T-cell (primary cell): ENCODE measurements around the gene SUSD3. TPM values are rescaled to one million over a fixed set of nuclear protein-coding genes. Genes with fewer than 3 reads are reported as not detected.

ENCODE experiments used
- ATAC-seq, 4 experiments: fragments of 200-7000 bp in 3 of 4; fragments of 150-1000 bp in 1 of 4; cut with Tn5 transposase; replicated peaks in 1 of 4; 1 replicate in 3 of 4; 2 replicates in 1 of 4; pipeline ENCODE4 v1.10.0; 2021; ENCODE audit warnings: moderate library complexity in 3 of 4, mild to moderate bottlenecking in 2 of 4, moderate number of reproducible peaks in 1 of 4
- CTCF ChIA-PET, 2 donors: fragments of 300-600 bp; sonication (Branson Sonifier 250); formaldehyde crosslinking; loops; one replicate each; lab custom pipeline; 2022; ENCODE audit warnings: antibody characterized with exemption in 2 of 2; lab: Charles Lee
- POLR2A ChIA-PET, 2 donors: fragments of 300-600 bp; sonication (Branson Sonifier 250); formaldehyde crosslinking; loops; one replicate each; lab custom pipeline; 2022; ENCODE audit warnings: antibody characterized with exemption in 2 of 2; lab: Charles Lee
- DNase-seq, 35 experiments: peaks; one replicate each; pipeline versions ENCODE4 v3.0.0 to v3.0.0-alpha.2; 2013 to 2023
- H3K27ac ChIP-seq: one replicate; pipeline ENCODE4 v1.5.1; 2013; ENCODE audit warnings: low read length
- H3K27me3 ChIP-seq, 2 experiments: replicated peaks in 1 of 2; 1 replicate in 1 of 2; 2 replicates in 1 of 2; pipeline versions ENCODE4 v1.6.1 to v1.7.0; 2013; ENCODE audit warnings: low read length in 1 of 2, mixed read lengths in 1 of 2; ENCODE audit not compliant: control insufficient read depth in 2 of 2, insufficient read depth in 2 of 2; ENCODE audit errors: extremely low read depth in 1 of 2
- H3K36me3 ChIP-seq, 2 donors: 1 replicate in 1 of 2; 2 replicates in 1 of 2; pipeline versions ENCODE4 v1.6.1 to v1.7.0; 2013; ENCODE audit warnings: low read length in 1 of 2; ENCODE audit not compliant: control insufficient read depth in 2 of 2, insufficient read depth in 1 of 2; ENCODE audit errors: extremely low read depth in 1 of 2
- H3K4me1 ChIP-seq, 2 experiments: 1 replicate in 1 of 2; 2 replicates in 1 of 2; pipeline versions ENCODE4 v1.6.1 to v1.7.0; 2013; ENCODE audit warnings: low read length in 2 of 2, mixed read lengths in 1 of 2; ENCODE audit not compliant: insufficient read depth in 2 of 2, control insufficient read depth in 1 of 2; ENCODE audit errors: extremely low read depth in 1 of 2
- H3K4me3 ChIP-seq, 2 donors: 1 replicate in 1 of 2; 2 replicates in 1 of 2; pipeline versions ENCODE4 v1.5.1 to v1.7.0; 2013; ENCODE audit warnings: mild to moderate bottlenecking in 2 of 2, low read length in 1 of 2, moderate library complexity in 1 of 2; ENCODE audit not compliant: control insufficient read depth in 1 of 2; ENCODE audit errors: extremely low read depth in 1 of 2
- H3K9me3 ChIP-seq: 2 replicates; pipeline ENCODE4 v1.7.0; 2013
- H3K27ac Mint-ChIP-seq, 2 donors: one replicate each; pipeline ENCODE4 v1.8.0; 2020 to 2021; ENCODE audit warnings: mild to moderate bottlenecking in 2 of 2, mixed read lengths in 2 of 2
- H3K27me3 Mint-ChIP-seq, 2 donors: one replicate each; pipeline ENCODE4 v1.8.0; 2021 to 2022; ENCODE audit warnings: mixed read lengths in 2 of 2
- H3K36me3 Mint-ChIP-seq: one replicate; pipeline ENCODE4 v1.8.0; 2021; ENCODE audit warnings: mixed read lengths
- H3K4me1 Mint-ChIP-seq, 3 donors: one replicate each; pipeline ENCODE4 v1.8.0; 2020 to 2022; ENCODE audit warnings: mixed read lengths in 3 of 3, mild to moderate bottlenecking in 1 of 3
- H3K4me3 Mint-ChIP-seq, 3 donors: one replicate each; pipeline ENCODE4 v1.8.0; 2020 to 2022; ENCODE audit warnings: mild to moderate bottlenecking in 3 of 3, mixed read lengths in 3 of 3, moderate library complexity in 3 of 3
- H3K9me3 Mint-ChIP-seq, 3 donors: one replicate each; pipeline ENCODE4 v1.8.0; 2020 to 2022; ENCODE audit warnings: mixed read lengths in 3 of 3
- WGBS: methylation state at CpG from one replicate; pipeline ENCODE4 v1.1.5; 2013; ENCODE audit warnings: missing lambda C conversion rate; ENCODE audit not compliant: insufficient coverage; 5-methylcytosine and 5-hydroxymethylcytosine counted together
- total RNA-seq, 35 experiments: library from RNA in 6 of 35; stranded (reverse) in 6 of 35; fragments of 120-200 nt in 1 of 35; gene quantifications; one replicate each; pipeline versions ENCODE4 v1.2.1 to v1.2.4 and lab custom pipeline; 2013 to 2026

SUSD3 gene
- total RNA-seq, 5 donors from 2014 or later (not counting 1 experiment from before 2014, with no cell fraction given), result 39.6 to 79.2 (median 71.2) TPM

DNA sequence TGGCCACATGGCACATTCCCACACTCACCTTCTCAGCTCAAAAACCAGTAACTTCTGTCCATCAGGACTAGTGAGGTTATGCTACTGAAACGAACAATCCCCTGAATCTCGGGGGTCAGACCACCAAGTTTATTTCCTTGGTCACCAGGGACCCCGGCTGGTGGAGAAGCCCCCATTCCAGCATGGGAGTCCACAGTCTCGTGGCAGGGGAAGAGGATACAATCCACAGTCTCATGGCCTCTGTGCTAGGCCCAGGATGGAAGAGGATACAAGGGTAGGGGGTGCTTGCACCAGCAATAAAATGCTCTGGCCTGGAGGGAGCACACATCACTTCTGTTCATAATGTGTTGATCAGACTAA is 30.1 kb downstream of the SUSD3 start:
- Mint-ChIP-seq H3K27ac (peak overlapping the region; percentile 79 to 96), H3K27me3 (no peaks in the 10 kb centered on the region), H3K4me3 (no peak overlapping the region), H3K9me3 (peaks cover 0 to 11% (median 6%) of the 10 kb centered on the region in 3 donors), H3K36me3 (peaks cover 46% of the 10 kb centered on the region), H3K4me1 (peaks cover 44 to 53% (median 52%) of the 10 kb centered on the region in 3 donors)
- POLR2A ChIA-PET, result interaction anchor here in 1 of 2 donors (0.7 kb wide), 1 partner anchor 201 kb away, joined by 4 read pairs; no protein-coding TSS in a partner anchor
- Histone ChIP-seq H3K9me3 (no peaks in the 10 kb centered on the region), H3K4me3 (no peak overlapping the region), H3K27ac (no peak overlapping the region), H3K4me1 (peaks cover 0 to 24% of the 10 kb centered on the region in 2 experiments), H3K27me3 (no peaks in the 10 kb centered on the region), H3K36me3 (peaks cover 23 to 38% of the 10 kb centered on the region in 2 donors)
- CTCF ChIA-PET, result interaction anchor here in 1 of 2 donors (0.7 kb wide), 1 partner anchor 134 kb away, joined by 3 read pairs; no protein-coding TSS in a partner anchor
- WGBS, result 100% methylated on average over 2 of the region's 4 CpGs
- ATAC-seq, result no peak
- DNase-seq, result peak in 1 of 35 experiments; percentile 1

DNA sequence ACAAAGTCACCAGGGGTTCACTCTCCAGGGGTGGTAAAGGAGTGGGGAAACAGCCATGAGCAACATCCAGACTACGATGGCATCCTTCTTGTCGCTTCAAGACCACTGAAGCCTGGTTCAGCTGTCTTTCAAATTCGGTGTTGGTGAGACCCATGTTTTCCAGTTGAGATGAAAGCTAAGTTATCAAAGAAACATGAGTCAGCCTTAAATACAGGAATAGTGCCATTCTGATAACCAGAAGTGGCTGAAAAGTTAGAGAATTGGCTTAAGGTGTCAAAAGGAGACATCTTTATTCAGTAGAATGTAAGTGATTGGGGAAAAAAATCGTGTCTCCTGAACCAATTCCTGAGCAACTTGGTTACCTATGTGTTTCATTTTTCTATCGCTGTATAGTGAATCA is 30.5 kb downstream of the SUSD3 start:
- no peak for ATAC-seq
- peaks cover 23 to 35% of the 10 kb centered on the region in 2 donors for H3K36me3 ChIP-seq
- WGBS, result 90% methylated on average over 4 of the region's 5 CpGs
- Mint-ChIP-seq H3K4me1 (peaks cover 44 to 53% (median 52%) of the 10 kb centered on the region in 3 donors), H3K9me3 (peaks cover 0 to 11% (median 6%) of the 10 kb centered on the region in 3 donors), H3K27ac (peak overlapping the region; percentile 79 to 96), H3K36me3 (peaks cover 43% of the 10 kb centered on the region), H3K27me3 (no peaks in the 10 kb centered on the region), H3K4me3 (no peak overlapping the region)
- H3K4me3 ChIP-seq, result no peak overlapping the region
- peaks cover 2 to 24% of the 10 kb centered on the region in 2 experiments for H3K4me1 ChIP-seq
- H3K9me3 ChIP-seq, result no peaks in the 10 kb centered on the region
- ChIA-PET POLR2A (no interaction called here), CTCF (interaction anchor here in 1 of 2 donors (1.3 kb wide), 1 partner anchor 20 kb away, joined by 3 read pairs; no protein-coding TSS in a partner anchor)
- DNase-seq, result peak in 1 of 35 experiments; percentile 3
- no peak overlapping the region for H3K27ac ChIP-seq
- H3K27me3 ChIP-seq, result no peaks in the 10 kb centered on the region

GRCh38 chr9:93089481-93089991 is 31.0 kb downstream of the SUSD3 start:
- H3K4me1 ChIP-seq, result peaks cover 7 to 25% of the 10 kb centered on the region in 2 experiments
- no peaks in the 10 kb centered on the region for H3K27me3 Mint-ChIP-seq
- 95% methylated on average over 7 of the region's 12 CpGs for WGBS
- peaks cover 23 to 30% of the 10 kb centered on the region in 2 donors for H3K36me3 ChIP-seq
- no peak overlapping the region for H3K4me3 ChIP-seq
- ATAC-seq (no peak), DNase-seq (peak in 1 of 35 experiments; percentile 17)
- ChIA-PET CTCF (interaction anchor here in 1 of 2 donors (1.3 kb wide), 1 partner anchor 19 kb away, joined by 3 read pairs; no protein-coding TSS in a partner anchor), POLR2A (no interaction called here)
- peak overlapping the region; percentile 59 to 96 for H3K27ac Mint-ChIP-seq
- peak overlapping the region; percentile 24 for H3K27ac ChIP-seq
- peaks cover 0 to 11% (median 6%) of the 10 kb centered on the region in 3 donors for H3K9me3 Mint-ChIP-seq
- H3K27me3 ChIP-seq, result no peaks in the 10 kb centered on the region
- no peak overlapping the region for H3K4me3 Mint-ChIP-seq
- H3K36me3 Mint-ChIP-seq, result peaks cover 42% of the 10 kb centered on the region
- H3K4me1 Mint-ChIP-seq, result peaks cover 49 to 57% (median 55%) of the 10 kb centered on the region in 3 donors
- H3K9me3 ChIP-seq, result no peaks in the 10 kb centered on the region

- POLR2A ChIA-PET, result no interaction called here
Observed at GRCh38 chr9:93090091-93090655, 31.7 kb downstream of the SUSD3 start.

DNA sequence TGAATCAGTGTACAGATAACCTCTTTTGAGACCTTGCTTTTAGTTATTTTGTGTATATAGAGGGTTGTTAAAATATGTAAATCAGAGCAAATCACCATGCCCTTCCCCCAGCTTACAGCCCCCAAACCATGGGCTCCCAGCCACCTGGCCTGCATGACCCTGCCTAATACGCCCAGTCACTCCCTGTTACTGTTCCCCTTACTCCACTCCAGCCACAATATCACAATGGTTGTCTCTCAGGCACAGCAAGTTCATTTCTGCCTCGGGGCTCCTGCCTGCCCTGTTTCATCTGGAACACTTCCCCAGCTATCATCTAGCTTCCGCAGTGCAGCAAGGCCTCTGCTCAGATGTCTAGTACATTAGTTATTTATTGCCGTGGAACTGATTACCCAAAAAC is 32.6 kb downstream of the SUSD3 start:
- POLR2A ChIA-PET, result no interaction called here
- DNase-seq, result no peak

More at GRCh38 chr9:93090091-93090655, 31.7 kb downstream of the SUSD3 start:
- Histone ChIP-seq H3K4me3 (no peak overlapping the region), H3K36me3 (peaks cover 18 to 24% of the 10 kb centered on the region in 2 donors), H3K4me1 (peaks cover 13 to 31% of the 10 kb centered on the region in 2 experiments), H3K27me3 (no peaks in the 10 kb centered on the region), H3K9me3 (no peaks in the 10 kb centered on the region), H3K27ac (no peak overlapping the region)
- ATAC-seq (no peak), DNase-seq (no peak)
- Mint-ChIP-seq H3K4me3 (no peak overlapping the region), H3K4me1 (peaks cover 53 to 63% (median 62%) of the 10 kb centered on the region in 3 donors), H3K27me3 (no peaks in the 10 kb centered on the region), H3K9me3 (peaks cover 0 to 11% (median 6%) of the 10 kb centered on the region in 3 donors), H3K27ac (peak overlapping the region; percentile 59 to 96), H3K36me3 (peaks cover 39% of the 10 kb centered on the region)
- 100% methylated on average over 5 of the region's 8 CpGs for WGBS
- CTCF ChIA-PET, result interaction anchor here in 1 of 2 donors (1.3 kb wide), 1 partner anchor 19 kb away, joined by 3 read pairs; no protein-coding TSS in a partner anchor

DNA sequence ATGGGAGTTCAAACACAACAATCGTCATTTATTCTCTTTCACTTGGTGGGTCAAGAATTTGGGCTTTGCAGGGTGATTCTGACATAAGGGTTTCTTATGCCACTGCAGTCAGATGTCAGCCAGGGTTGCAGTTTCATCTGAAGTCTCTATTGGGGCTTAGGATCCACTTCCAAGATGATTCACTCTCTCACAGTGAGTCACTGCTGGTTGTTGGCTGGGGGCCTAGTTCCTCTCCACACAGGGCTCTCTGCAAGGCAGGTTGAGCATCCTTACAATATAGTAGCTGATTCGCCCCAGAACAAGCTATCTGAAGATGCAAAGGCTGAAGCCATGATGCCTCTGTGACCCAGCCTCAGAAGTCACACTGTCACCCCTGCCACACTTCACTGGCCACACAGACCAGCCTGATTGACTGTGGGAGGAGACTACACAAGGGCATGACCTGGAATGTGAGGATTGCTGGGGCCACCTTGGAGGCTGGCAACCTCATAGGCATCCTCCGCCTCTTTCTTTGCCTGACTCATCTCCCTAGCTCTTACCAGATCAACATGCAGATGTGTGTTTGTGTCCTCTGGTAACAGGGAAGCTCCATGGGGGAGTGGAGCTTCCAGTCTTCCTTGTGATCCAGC is 33.1 kb downstream of the SUSD3 start:
- peak overlapping the region; percentile 96 for H3K27ac Mint-ChIP-seq
- no peak overlapping the region for H3K4me3 Mint-ChIP-seq
- H3K27me3 ChIP-seq, result no peaks in the 10 kb centered on the region
- H3K9me3 Mint-ChIP-seq, result peaks cover 0 to 7% (median 4%) of the 10 kb centered on the region in 3 donors
- peaks cover 28% of the 10 kb centered on the region for H3K36me3 Mint-ChIP-seq
- 100% methylated on average over 1 of the region's 3 CpGs for WGBS
- ATAC-seq, result no peak
- ChIA-PET POLR2A (no interaction called here), CTCF (no interaction called here)
- H3K9me3 ChIP-seq, result no peaks in the 10 kb centered on the region
- H3K27ac ChIP-seq, result no peak overlapping the region
- peaks cover 53 to 62% (median 60%) of the 10 kb centered on the region in 3 donors for H3K4me1 Mint-ChIP-seq
- no peaks in the 10 kb centered on the region for H3K27me3 Mint-ChIP-seq
- peaks cover 12% of the 10 kb centered on the region in 2 donors for H3K36me3 ChIP-seq
- H3K4me1 ChIP-seq, result peaks cover 13 to 34% of the 10 kb centered on the region in 2 experiments
- H3K4me3 ChIP-seq, result no peak overlapping the region
- peak in 3 of 35 experiments; percentile 17 to 45 (median 34) for DNase-seq

More for the DNA sequence above, 32.6 kb downstream of the SUSD3 start:
- no peak overlapping the region for H3K4me3 ChIP-seq
- CTCF ChIA-PET, result no interaction called here
- no peaks in the 10 kb centered on the region for H3K9me3 ChIP-seq
- peaks cover 12 to 16% of the 10 kb centered on the region in 2 donors for H3K36me3 ChIP-seq
- H3K27ac ChIP-seq, result no peak overlapping the region
- no peaks in the 10 kb centered on the region for H3K27me3 ChIP-seq
- Mint-ChIP-seq H3K4me3 (peak overlapping the region in 1 of 3 donors; percentile 14), H3K9me3 (peaks cover 0 to 7% (median 4%) of the 10 kb centered on the region in 3 donors), H3K27ac (peak overlapping the region; percentile 96), H3K36me3 (peaks cover 31% of the 10 kb centered on the region), H3K4me1 (peaks cover 53 to 62% (median 62%) of the 10 kb centered on the region in 3 donors), H3K27me3 (no peaks in the 10 kb centered on the region)
- WGBS, result 96% methylated on average over 4 of the region's 4 CpGs
- H3K4me1 ChIP-seq, result peaks cover 13 to 32% of the 10 kb centered on the region in 2 experiments
- no peak for ATAC-seq
